Activated T-cell treated with anti-CD3 and anti-CD28 coated beads, Interleukin-2, amount 50 U/mL, for 4 hours (primary cell): ENCODE measurements around the gene RNF157. TPM values are rescaled to one million over a fixed set of nuclear protein-coding genes. Genes with fewer than 3 reads are reported as not detected.

Experiments used
- ATAC-seq, 2 donors: fragments of 200-7000 bp; cut with Tn5 transposase; one replicate each; pipeline ENCODE4 v1.10.0; 2021
- DNase-seq: peaks from one replicate; pipeline ENCODE4 v3.0.0-alpha.2; 2020
- H3K27me3 Mint-ChIP-seq: one replicate; pipeline ENCODE4 v1.8.0; 2021; ENCODE audit warnings: low read depth, mixed read lengths
- H3K36me3 Mint-ChIP-seq: one replicate; pipeline ENCODE4 v1.8.0; 2022; ENCODE audit warnings: mixed read lengths; ENCODE audit not compliant: insufficient read depth
- H3K4me1 Mint-ChIP-seq: one replicate; pipeline ENCODE4 v1.8.0; 2021; ENCODE audit warnings: low read depth, mixed read lengths
- H3K4me3 Mint-ChIP-seq: one replicate; pipeline ENCODE4 v1.8.0; 2021; ENCODE audit warnings: mild to moderate bottlenecking, moderate library complexity, mixed read lengths
- H3K9me3 Mint-ChIP-seq: one replicate; pipeline ENCODE4 v1.8.0; 2021; ENCODE audit warnings: mixed read lengths
- total RNA-seq, 3 donors: library from RNA; stranded (reverse); gene quantifications; one replicate each; pipeline ENCODE4 v1.2.1, GENCODE V29; 2021

The RNF157 gene
- total RNA-seq = 10 to 100 TPM; 13.3 to 16.7 (median 14.9) TPM

GRCh38 chr17:76240461-76241203 is at the start of gene RNF157:
Gene RNF157 (minus strand): TSS chr17:76240493. CDS start chr17:76240240, 253 bp downstream.
- Mint-ChIP-seq H3K4me3 (peak within 1 kb of the TSS; percentile 77), H3K9me3 (peaks cover 3% of the 10 kb centered on the region), H3K27me3 (peaks cover 2% of the 10 kb centered on the region), H3K4me1 (peaks cover 62% of the 10 kb centered on the region), H3K36me3 (no peaks in the 10 kb centered on the region)
- peak; percentile 61 for DNase-seq
- ATAC-seq = peak; percentile 91 to 93

DNA sequence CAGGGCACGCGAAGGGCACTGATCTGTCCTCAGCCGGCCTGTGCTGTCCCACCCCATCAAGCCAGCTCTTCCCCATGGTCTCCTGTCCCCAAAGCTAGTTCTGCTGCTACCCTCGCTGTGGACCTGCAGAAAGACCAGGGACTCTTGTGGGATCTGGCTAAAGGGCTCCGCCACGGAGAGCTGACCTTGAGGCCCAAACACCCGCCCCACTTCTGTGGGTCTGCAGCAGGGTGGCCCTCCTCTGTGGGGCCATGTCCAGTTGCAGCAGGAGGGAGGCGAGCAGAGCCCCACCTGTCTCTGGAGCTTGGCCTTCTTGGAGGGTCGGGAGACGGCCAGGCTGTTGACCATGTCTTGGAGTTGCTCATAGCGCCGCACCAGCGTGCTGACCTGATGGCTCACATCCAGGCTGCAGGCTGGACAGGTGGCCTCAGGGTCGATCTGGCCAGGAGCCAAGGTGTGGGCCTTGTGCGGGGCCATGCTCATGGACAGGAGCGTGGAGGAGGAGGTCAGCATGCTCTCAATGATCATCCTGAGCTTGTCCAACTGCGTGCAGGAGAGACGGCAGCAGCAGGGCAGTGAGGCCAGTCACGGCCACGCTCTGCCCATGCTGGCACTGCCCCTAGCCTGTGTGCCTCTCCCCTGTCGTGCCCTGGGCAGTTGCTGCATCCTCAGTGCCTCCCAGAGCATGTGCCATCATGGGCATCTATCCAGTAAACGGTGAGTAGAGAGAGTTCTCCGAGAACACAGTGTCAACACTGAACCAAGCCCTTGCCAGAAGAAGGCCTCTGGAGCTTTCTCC is 41.5 kb upstream of the RNF157 start:
- Mint-ChIP-seq H3K4me1 (peaks cover 10% of the 10 kb centered on the region), H3K27me3 (no peaks in the 10 kb centered on the region)
- no peak for DNase-seq

GRCh38 chr17:76280650-76281049 is 40.4 kb upstream of the RNF157 start:
- Mint-ChIP-seq H3K36me3 (no peaks in the 10 kb centered on the region), H3K4me1 (peaks cover 16% of the 10 kb centered on the region), H3K9me3 (no peaks in the 10 kb centered on the region), H3K4me3 (no peak overlapping the region), H3K27me3 (no peaks in the 10 kb centered on the region)
- DNase-seq (no peak), ATAC-seq (no peak)

More for the DNA sequence above, 41.5 kb upstream of the RNF157 start:
- Mint-ChIP-seq H3K36me3 (no peaks in the 10 kb centered on the region), H3K4me3 (no peak overlapping the region), H3K9me3 (no peaks in the 10 kb centered on the region)
- no peak for ATAC-seq

- ATAC-seq (no peak), DNase-seq (no peak)
- no peaks in the 10 kb centered on the region for H3K9me3 Mint-ChIP-seq
- no peaks in the 10 kb centered on the region for H3K36me3 Mint-ChIP-seq
- H3K4me1 Mint-ChIP-seq = peaks cover 18% of the 10 kb centered on the region
- H3K4me3 Mint-ChIP-seq = no peak overlapping the region
- H3K27me3 Mint-ChIP-seq = no peaks in the 10 kb centered on the region
These were observed 39.5 kb upstream of the RNF157 start for GRCh38 chr17:76279742-76280287.

GRCh38 chr17:76278952-76279741 is 38.9 kb upstream of the RNF157 start:
- H3K4me1 Mint-ChIP-seq = peaks cover 22% of the 10 kb centered on the region
- no peak overlapping the region for H3K4me3 Mint-ChIP-seq
- ATAC-seq (peak; percentile 81 to 86), DNase-seq (peak; percentile 89)
- no peaks in the 10 kb centered on the region for H3K36me3 Mint-ChIP-seq
- H3K9me3 Mint-ChIP-seq = no peaks in the 10 kb centered on the region
- no peaks in the 10 kb centered on the region for H3K27me3 Mint-ChIP-seq

DNA sequence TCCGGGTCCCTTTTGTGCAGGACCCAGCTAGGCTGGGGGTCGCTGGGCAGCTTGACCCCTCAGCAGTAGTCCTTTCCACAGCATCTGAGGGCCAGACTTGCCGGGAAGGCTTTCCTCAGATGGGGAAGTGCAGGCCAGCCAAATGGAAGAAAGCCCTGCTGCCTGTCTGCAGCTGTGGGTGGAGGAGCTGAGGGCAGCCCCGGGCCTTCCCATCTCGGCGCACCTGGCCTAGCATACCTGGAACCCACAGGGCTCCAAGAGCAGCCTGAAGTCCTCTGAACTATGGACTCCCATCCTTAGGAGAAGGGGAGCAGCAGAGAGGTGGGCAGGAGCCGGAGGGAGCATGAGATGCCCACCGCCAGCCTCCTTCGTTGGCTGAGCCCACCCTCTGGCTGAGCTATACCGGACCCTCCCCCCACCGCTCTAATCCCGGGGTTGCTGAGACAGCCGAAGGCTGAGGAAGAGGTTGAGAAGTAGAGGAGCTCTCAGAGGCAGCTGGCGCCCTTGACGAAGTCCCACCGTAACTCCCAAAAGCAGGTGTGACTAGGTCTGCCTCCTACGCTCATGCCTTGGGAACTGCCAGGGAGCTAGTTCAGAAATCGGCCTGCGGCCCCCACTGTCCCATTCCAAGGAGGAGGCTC is 38.1 kb upstream of the RNF157 start:
- Mint-ChIP-seq H3K4me3 (no peak overlapping the region), H3K27me3 (no peaks in the 10 kb centered on the region), H3K36me3 (no peaks in the 10 kb centered on the region), H3K4me1 (peaks cover 29% of the 10 kb centered on the region), H3K9me3 (no peaks in the 10 kb centered on the region)
- DNase-seq (no peak), ATAC-seq (no peak)

DNA sequence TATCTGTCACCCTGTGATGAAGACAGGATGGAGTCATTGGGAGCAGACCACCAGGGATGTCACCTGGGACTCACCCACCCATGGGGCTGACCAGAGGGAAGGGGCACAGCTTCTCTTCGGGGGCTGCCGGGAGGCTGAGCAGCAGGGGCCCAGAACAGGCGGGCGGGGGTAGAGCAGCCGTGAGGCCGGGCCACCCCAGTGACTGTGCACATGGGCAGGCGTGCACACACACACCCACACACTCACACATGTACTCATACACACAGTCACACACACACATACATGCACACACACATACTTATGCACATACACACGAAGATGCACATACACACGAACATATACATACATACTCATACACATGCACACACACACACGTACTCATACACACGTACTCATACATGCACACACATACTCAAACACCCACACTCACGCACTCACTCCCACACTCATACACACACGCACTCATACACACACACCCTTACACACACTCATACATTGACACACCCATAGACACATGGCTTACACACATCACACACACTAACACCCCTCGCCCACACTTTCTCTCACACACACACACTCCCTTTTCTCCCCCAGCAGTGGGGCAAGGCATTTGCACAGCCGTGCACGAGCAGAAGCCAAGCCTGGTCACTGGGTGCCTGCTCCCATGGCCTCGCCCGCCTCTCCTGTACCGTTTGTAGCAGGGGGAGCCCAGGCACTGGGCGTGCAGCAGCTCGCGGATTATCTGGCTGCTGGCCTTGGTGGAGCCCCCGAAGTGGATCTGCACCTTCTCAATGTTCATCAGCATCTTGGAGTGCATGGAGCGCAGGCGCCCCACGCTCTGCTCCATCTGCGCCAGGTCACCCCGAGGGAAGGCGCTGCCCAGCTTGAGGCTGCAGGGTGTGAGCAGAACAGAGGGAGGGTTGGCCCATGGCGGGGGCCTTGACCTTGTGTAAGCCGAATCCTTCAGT is 37.3 kb upstream of the RNF157 start:
- H3K27me3 Mint-ChIP-seq = no peaks in the 10 kb centered on the region
- no peak for DNase-seq
- H3K4me1 Mint-ChIP-seq = peaks cover 37% of the 10 kb centered on the region
- no peaks in the 10 kb centered on the region for H3K36me3 Mint-ChIP-seq
- no peak overlapping the region for H3K4me3 Mint-ChIP-seq
- no peak for ATAC-seq
- H3K9me3 Mint-ChIP-seq = no peaks in the 10 kb centered on the region

DNA sequence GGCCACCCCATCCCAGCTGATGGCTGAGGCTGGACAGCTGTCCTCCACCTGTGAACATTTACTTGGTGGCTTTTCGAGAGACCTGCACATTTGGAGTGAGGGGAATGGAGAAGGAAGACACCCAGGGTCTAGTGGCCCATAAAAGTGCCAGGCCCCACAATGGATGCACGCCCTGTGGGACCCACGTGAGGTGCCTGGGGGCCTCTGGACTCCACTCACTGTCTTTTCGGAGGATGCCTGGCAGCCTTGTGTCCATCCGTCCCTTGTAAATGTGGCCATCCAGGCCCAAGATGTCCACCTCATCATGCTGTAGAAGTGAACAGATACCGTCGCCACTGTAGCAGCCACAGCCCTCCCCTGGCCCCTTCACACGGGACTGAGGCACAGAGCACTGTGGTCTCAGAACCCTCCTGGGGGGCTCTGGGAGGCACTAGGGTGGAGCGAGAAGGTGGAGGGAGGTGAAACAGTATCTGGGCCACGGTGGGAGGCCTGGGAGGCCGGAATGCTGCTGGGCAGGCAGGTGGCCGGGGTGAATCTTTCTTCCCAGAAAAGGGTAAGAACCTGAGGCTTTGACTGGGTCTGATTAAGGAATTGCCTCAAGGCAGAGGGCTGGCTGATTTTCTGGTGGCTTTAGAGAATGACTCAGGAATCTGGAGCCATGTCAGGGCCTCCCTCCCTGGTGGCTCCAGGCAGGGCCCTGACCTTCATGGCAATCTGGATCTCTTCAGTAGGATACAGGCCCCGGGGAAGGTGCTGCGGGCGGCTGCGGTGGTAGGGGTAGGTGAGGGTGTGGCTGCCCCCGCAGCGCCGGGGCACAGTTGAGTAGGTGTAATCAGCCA is 36.4 kb upstream of the RNF157 start:
- ATAC-seq (no peak), DNase-seq (no peak)
- H3K9me3 Mint-ChIP-seq = no peaks in the 10 kb centered on the region
- H3K27me3 Mint-ChIP-seq = no peaks in the 10 kb centered on the region
- peaks cover 38% of the 10 kb centered on the region for H3K4me1 Mint-ChIP-seq
- no peaks in the 10 kb centered on the region for H3K36me3 Mint-ChIP-seq
- no peak overlapping the region for H3K4me3 Mint-ChIP-seq

DNA sequence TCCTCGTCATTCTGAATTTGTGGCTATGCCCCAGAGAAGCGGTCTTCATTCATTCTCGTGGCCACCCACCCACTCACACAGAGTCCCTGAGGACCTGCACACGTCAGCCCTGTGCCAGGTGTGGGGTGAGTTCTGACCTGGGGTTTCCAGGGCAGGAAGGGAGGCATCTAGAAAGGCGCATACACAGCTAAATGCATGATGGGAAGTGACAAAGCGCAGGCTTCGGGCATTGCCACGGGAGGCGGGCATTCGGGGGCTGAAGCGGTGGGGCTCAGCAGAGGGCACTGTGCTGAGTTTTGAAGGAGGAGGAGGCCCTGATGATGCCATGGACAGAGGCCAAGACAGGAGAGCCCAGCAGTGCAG is 35.8 kb upstream of the RNF157 start:
- DNase-seq (no peak), ATAC-seq (no peak)
- Mint-ChIP-seq H3K4me1 (peaks cover 45% of the 10 kb centered on the region), H3K4me3 (no peak overlapping the region), H3K27me3 (no peaks in the 10 kb centered on the region), H3K36me3 (no peaks in the 10 kb centered on the region), H3K9me3 (no peaks in the 10 kb centered on the region)

DNA sequence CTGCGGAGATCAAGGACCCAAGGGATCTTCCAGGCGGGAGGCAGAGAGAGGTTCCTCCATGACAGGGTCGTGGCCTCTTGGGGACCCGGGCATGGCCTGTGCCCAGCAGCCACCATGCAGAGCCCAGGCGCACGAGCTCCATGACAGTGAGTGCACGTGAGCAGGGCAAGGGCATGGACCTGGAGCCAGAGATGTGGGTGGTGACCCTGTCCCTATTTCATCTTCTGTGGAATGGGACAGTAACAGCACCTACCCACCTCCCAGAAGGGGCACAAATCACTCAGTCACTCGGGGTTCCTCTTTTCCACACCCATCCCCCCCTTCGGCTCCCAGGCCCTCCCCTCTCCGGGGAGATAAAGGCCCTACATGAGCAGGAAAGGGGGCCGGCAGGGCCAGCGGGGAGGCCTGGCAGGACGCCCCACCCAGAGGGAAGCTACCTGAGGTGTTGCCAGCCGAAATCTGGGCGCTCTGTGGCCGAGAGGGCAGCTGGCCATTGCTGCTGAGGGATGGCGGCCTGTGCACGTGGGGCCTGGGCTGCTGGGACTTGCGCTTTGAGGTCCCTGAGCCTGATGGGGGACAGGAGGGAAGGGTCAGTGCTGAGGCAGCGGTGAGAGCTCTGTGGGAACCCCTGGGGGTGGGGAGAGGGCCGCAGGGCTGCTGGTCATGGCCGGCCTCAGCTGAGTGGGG is 35.2 kb upstream of the RNF157 start:
- no peak overlapping the region for H3K4me3 Mint-ChIP-seq
- no peak for ATAC-seq
- no peak for DNase-seq
- H3K27me3 Mint-ChIP-seq = no peaks in the 10 kb centered on the region
- H3K4me1 Mint-ChIP-seq = peaks cover 49% of the 10 kb centered on the region
- H3K9me3 Mint-ChIP-seq = no peaks in the 10 kb centered on the region
- H3K36me3 Mint-ChIP-seq = no peaks in the 10 kb centered on the region

DNA sequence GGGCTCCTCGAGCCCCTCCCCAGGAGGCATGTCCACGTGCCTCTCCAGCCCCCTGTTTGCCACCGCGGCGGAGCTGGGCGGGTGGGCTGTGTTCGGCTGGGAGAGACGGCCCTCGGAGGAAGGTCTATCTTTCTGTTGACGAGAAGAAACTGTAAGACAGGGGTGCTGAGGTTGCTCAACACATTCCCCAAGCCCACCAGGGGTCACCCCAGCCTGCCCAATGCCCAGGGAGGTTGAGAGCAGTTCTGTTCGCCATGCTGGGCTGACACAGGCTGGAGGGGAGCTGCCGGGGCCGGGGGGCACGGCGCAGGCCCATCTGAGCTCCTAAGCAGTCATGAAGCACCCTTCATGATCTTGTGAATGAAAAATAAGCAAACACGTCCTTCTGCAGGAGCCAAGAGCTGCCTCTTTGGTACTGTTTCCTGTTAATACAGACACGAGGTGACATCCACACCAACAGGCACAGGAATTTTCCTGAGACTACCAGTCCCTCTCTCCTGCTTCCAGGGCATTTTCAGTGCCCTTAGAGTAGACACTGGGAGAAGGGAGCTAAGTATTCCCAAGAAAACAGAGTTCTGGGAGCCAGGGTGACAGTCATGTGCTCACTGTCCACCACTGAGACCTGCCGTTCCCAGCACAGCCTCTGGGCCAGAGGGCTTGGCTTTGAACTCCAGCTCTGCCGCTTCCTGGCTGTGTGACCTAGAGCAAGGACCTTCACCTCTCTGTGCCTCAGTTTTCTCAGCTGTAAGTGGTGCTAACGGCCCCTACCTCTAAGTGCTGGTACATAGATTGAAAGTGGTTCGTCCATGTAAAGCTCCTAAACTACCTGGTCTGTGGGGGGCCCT is 34.0 kb upstream of the RNF157 start:
- no peaks in the 10 kb centered on the region for H3K9me3 Mint-ChIP-seq
- DNase-seq (no peak), ATAC-seq (no peak)
- H3K4me3 Mint-ChIP-seq = no peak overlapping the region
- H3K36me3 Mint-ChIP-seq = no peaks in the 10 kb centered on the region
- H3K27me3 Mint-ChIP-seq = no peaks in the 10 kb centered on the region
- H3K4me1 Mint-ChIP-seq = peaks cover 57% of the 10 kb centered on the region
